NCI-H2171 treated with DMSO at 0.1 percent for 48 hours (cell line): ENCODE data around the gene SNX1.
"Not testable (repeated sequence)": the region's sequence is repeated elsewhere in the genome, so short reads cannot be mapped to it uniquely, and the experiment has no call there.

Source experiments
- DNase-seq: peaks from one replicate; lab custom pipeline; 2025; lab: John Stamatoyannopoulos, UW

The SNX1 gene, protein sequence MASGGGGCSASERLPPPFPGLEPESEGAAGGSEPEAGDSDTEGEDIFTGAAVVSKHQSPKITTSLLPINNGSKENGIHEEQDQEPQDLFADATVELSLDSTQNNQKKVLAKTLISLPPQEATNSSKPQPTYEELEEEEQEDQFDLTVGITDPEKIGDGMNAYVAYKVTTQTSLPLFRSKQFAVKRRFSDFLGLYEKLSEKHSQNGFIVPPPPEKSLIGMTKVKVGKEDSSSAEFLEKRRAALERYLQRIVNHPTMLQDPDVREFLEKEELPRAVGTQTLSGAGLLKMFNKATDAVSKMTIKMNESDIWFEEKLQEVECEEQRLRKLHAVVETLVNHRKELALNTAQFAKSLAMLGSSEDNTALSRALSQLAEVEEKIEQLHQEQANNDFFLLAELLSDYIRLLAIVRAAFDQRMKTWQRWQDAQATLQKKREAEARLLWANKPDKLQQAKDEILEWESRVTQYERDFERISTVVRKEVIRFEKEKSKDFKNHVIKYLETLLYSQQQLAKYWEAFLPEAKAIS

DNA sequence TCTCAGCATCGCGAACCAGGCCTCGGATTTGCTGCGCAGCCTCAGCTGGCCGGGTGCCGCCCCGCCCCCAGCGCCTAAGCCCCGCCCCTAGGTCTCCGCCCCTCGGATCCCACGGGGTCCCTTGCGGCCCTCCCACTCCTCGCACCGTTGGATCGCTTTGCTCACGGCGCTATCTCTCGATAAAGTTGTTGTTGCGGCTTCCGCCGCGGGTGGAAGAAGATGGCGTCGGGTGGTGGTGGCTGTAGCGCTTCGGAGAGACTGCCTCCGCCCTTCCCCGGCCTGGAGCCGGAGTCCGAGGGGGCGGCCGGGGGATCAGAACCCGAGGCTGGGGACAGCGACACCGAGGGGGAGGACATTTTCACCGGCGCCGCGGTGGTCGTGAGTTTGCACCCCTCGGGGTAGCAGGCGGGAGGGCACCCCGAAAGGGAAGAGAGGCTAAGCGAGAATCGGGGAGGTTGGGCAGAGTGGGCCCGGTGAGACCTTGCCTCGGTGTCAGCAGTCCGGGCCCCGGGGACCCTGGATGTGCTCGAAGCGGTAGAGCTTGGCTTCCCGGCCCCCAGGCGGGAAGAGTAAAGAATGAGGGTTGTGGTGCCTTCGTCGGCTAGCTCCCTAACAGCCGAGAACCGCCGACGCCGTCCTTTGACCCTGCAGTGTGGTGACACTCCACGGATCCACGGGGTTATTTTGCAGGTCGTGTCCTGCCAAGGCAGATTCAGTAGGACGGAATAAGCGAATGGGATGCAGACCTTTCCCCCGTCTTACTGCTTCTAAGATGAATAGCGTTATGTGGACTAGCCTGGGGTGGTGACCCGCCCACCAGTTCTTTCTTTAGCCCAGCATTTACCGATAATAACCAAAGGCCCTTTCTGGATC lies at the start of gene SNX1:
Gene SNX1 (plus strand): TSS at position 188 of the 873 bp plus-strand sequence. CDS start 32 bp downstream, at position 220.
- peak; percentile 93 for DNase-seq

DNA sequence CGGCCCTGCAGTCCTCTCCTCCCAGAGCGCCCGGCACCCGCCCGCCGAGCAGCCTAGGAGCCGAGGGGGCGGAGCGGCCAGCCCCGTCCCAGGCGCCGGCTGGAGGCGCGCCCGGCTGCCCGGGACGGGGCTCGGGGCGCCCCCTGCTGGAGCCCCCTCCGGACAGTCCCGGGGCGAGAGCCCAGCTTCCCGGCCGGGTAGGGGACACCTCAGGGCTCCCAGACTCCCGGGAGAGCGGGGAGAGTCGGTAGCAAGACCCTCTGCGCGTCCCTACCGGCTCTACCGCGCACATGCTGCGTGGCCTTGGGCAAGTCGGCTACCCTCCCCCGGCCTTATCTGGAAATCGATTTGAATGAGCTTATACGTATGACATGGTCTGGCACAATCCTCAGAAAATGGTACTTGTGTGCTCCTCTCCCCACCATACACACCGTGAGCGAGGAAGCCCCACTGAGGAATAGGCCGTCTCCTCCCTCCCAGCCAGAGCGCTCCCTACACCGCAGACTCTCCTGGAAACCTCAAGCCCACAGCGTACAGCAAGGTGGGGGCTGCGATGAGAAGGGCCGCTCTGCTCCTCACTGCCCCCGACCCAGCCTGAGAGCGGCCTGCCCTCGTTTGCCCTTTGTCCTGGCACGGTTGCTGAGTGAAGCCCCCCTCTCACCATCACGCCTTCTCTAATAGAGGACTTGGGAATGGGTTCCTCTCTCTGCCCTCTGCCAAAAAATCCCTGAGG lies 49.2 kb upstream of the SNX1 start, which contains the start of gene DAPK2:
Gene DAPK2 (minus strand): TSS at position 65 of the 733 bp plus-strand sequence. CDS start 6,224 bp downstream, outside the sequence.
- peak; percentile 67 for DNase-seq

- no peak for DNase-seq
Observed at GRCh38 chr15:64048781-64049460, 46.9 kb upstream of the SNX1 start.

GRCh38 chr15:64050281-64051092 lies 45.3 kb upstream of the SNX1 start:
- no peak for DNase-seq

- no peak for DNase-seq
Observed at GRCh38 chr15:64051093-64051402, 44.7 kb upstream of the SNX1 start.

DNA sequence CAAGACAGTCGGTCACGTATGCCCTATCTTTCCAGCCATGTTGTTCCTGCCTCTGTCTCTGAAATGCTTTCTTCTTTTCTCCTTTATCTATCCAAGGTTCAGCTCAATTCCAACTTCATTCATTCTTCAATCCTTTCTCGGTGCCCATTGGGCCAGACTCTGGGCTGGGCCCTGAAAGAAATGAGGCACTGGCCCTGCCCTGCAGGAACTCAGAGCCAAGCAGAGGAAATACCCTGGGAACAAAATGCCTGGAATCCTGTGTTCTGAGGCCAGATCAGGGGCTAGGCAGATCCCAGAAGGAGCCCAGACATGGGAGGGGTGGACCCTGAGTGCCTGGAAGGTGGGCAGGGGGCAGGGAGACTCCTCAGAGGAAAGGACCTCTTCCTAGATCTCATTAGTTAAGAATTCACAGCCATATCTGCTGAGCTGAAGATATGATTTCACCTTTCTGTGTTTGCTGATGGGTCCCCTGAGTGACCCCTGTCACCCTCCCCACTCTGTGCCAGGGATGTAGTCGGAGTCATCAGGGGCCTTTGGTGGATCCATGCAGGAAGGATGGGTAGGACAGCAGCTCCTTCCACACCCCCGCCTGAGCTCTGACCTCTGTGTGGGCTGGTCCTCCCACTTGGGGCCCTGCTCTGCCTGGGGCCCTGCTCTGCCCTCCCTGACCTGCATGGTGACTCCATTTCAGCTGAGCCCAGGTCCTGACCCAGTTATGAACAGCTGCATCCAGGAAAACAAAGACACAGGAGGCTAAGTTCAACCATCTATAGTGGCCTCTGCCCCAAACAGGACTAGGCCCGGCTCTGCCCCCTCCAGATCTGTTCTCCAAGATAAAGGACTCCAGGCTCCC lies 44.1 kb upstream of the SNX1 start:
- no peak for DNase-seq

GRCh38 chr15:64052925-64053491 lies 42.8 kb upstream of the SNX1 start:
- DNase-seq: no peak

- DNase-seq: not testable (repeated sequence)
Observed at GRCh38 chr15:64053674-64054073, 42.1 kb upstream of the SNX1 start.

DNA sequence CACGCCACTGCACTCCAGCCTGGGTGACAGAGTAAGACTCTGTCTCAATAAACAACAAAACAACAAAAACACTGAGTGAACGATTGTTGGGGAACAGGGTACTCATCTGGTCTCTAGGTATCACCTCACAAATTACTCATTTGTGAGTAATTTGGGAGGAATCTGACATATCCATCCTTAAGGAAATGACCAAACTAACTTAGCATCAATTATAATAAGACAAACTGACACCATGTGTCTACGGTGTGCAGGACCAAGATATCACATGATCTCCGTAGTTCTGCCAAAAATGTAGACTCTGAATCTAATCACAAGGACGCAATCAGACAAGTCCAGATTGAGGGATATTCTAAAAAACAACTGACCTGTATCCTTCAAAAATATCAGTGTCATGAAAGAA lies 37.5 kb upstream of the SNX1 start:
- DNase-seq: no peak

- DNase-seq: not testable (repeated sequence)
Observed at GRCh38 chr15:64059104-64059503, 36.7 kb upstream of the SNX1 start.

DNA sequence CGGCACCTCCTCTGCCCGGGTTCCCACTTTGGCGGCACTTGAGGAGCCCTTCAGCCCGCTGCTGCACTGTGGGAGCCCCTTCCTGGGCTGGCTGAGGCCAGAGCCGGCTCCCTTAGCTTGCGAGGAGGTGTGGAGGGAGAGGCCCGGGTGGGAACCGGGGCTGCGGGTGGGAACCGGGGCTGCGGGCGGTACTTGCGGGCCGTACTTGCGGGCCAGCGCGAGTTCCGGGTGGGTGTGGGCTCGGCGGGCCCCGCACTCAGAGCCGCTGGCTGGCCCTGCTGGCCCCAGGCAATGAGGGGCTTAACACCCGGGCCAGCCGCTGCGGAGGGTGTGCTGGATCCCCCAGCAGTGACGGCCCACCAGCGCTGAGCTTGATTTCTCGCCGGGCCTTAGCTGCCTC lies 35.1 kb upstream of the SNX1 start:
- no peak for DNase-seq

- DNase-seq: no peak
Observed at GRCh38 chr15:64066451-64066850, 29.3 kb upstream of the SNX1 start.

DNA sequence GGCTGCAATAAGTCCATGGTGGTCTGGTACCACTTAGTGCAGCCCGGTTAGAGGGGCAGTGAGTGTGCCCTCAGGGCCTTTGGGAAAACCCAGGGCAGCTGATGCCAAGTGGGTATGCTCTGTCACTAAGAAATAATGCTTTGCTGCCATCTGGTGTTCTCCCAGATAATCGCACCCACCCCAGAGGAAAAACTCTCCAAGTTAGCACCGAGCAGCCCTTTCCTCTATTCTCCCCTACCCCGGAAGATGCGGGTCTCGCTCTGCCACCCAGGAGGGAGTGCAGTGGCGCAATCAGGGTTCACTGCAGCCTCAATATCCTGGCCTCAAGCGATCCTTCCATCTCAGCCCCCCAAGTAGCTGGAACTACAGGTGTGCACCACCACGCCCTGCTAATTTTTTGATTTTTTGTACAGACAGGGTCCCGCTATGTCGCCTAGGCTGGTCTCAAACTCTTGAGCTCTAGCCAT lies 28.2 kb upstream of the SNX1 start:
- peak; percentile 73 for DNase-seq

DNA sequence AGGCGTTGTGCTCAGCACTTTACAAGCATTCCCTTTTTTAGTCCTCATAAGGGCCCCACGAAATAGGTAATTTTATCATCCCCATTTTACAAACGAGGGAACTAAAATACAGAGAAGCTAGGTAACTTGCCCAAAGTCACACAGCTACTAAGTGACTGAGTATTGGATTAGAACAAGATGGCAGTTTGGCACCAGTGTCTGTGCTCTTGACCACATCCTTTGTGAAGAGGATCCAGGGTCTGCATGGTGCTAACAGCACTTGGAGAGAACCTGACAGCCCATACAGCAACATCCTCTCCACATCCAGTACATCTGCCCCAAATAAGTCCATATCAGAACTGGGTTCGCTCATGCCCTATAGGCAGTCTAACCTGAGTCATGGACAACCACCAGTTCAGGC lies 27.6 kb upstream of the SNX1 start:
- no peak for DNase-seq

GRCh38 chr15:64070106-64070505 lies 25.7 kb upstream of the SNX1 start:
- DNase-seq: no peak

GRCh38 chr15:64070965-64071851 lies 24.6 kb upstream of the SNX1 start:
- no peak for DNase-seq

DNA sequence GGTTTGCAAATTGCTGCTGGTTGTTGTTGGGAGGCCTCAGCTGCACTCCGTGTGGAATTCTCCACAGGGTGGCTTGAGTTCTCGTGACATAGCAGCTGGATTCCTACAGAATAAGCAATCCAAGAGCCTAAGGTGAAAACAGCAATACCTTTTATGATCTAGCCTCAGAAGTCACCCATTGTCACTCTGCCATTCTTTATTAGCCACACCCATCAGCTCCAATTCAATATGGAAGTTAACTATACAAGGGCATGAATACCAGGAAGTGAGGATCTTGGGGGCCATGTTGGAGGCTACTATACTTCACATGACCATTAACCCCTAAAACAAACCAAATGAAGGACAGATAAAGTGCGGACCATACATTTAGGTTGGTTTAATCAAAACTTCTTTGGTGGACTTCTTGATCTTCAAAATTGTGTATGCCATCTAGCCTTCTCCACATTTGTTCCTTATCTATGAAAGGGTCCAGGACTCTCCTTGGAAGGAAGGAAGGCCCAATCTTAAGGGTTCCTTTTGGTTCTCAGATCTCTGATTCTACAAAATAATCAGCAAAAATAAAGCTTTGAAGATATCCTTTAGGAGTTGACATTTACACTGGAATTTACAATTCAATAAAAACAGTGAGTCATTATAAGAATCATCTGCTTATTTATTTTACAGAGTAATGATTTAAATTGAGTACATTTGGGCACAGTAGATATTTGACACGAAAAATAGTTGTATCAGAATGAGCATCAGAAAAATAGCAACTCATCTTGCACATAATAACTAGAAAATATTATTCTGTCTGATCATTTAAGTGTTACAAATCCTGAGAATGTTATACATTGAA lies 23.6 kb upstream of the SNX1 start:
- no peak for DNase-seq
